Astrocyte (in vitro differentiated cells and primary cell): ENCODE data around the gene DCTD. TPM values are rescaled to one million over a fixed set of nuclear protein-coding genes. Genes with fewer than 3 reads are reported as not detected.

Experiments
- DNase-seq: peaks from one replicate; pipeline ENCODE4 v3.0.0-alpha.2; 2010; ENCODE audit warnings: low read depth
- FAIRE-seq: peaks from 2 replicates; lab custom pipeline; 2011; peaks lifted over from hg19 to GRCh38; lab: Jason Lieb, UNC
- H2AFZ ChIP-seq: 2 replicates; pipeline ENCODE4 v1.6.0; 2012; ENCODE audit warnings: low read depth, low read length, inconsistent platforms
- H3K27ac ChIP-seq: 2 replicates; pipeline ENCODE4 v1.5.1; 2011; ENCODE audit warnings: low read depth, low read length, inconsistent platforms
- H3K27me3 ChIP-seq: 2 replicates; pipeline ENCODE4 v1.6.0; 2011; ENCODE audit warnings: low read length, inconsistent platforms; ENCODE audit not compliant: insufficient read depth
- H3K36me3 ChIP-seq: 2 replicates; pipeline ENCODE4 v1.5.1; 2011; ENCODE audit warnings: low read length, inconsistent platforms; ENCODE audit not compliant: insufficient read depth
- H3K4me1 ChIP-seq: 2 replicates; pipeline ENCODE4 v1.5.1; 2011; ENCODE audit warnings: low read length, inconsistent platforms; ENCODE audit not compliant: insufficient read depth
- H3K4me2 ChIP-seq: 2 replicates; pipeline ENCODE4 v1.6.0; 2012; ENCODE audit warnings: low read length, inconsistent platforms
- H3K4me3 ChIP-seq: 2 replicates; pipeline ENCODE4 v1.5.1; 2011; ENCODE audit warnings: low read depth, mild to moderate bottlenecking, low read length, inconsistent platforms; ENCODE audit not compliant: insufficient read depth
- H3K79me2 ChIP-seq: 2 replicates; pipeline ENCODE4 v1.6.0; 2012; ENCODE audit warnings: mild to moderate bottlenecking, low read length, inconsistent platforms; ENCODE audit not compliant: insufficient read depth
- H3K9ac ChIP-seq: 2 replicates; pipeline ENCODE4 v1.6.0; 2012; ENCODE audit warnings: mild to moderate bottlenecking, low read length, inconsistent platforms
- H3K9me3 ChIP-seq: 2 replicates; pipeline ENCODE4 v1.5.1; 2012; ENCODE audit warnings: low read depth, mild to moderate bottlenecking, low read length, inconsistent platforms; ENCODE audit not compliant: insufficient read depth
- H4K20me1 ChIP-seq: 2 replicates; pipeline ENCODE4 v1.6.0; 2012; ENCODE audit warnings: low read length, inconsistent platforms; ENCODE audit not compliant: insufficient read depth
- H3K27ac Mint-ChIP-seq: one replicate; pipeline ENCODE4 v1.8.0; 2021; ENCODE audit warnings: mild to moderate bottlenecking, mixed read lengths; ENCODE audit not compliant: unreplicated experiment
- H3K27me3 Mint-ChIP-seq: one replicate; pipeline ENCODE4 v1.8.0; 2021; ENCODE audit warnings: low read depth, mixed read lengths; ENCODE audit not compliant: unreplicated experiment
- H3K36me3 Mint-ChIP-seq: one replicate; pipeline ENCODE4 v1.8.0; 2021; ENCODE audit warnings: low read depth, mixed read lengths; ENCODE audit not compliant: unreplicated experiment
- H3K4me1 Mint-ChIP-seq: one replicate; pipeline ENCODE4 v1.8.0; 2021; ENCODE audit warnings: low read depth, mixed read lengths; ENCODE audit not compliant: unreplicated experiment
- H3K4me3 Mint-ChIP-seq: one replicate; pipeline ENCODE4 v1.8.0; 2021; ENCODE audit warnings: mild to moderate bottlenecking, moderate library complexity, mixed read lengths; ENCODE audit not compliant: unreplicated experiment
- H3K9me3 Mint-ChIP-seq: one replicate; pipeline ENCODE4 v1.8.0; 2021; ENCODE audit warnings: mild to moderate bottlenecking, mixed read lengths; ENCODE audit not compliant: unreplicated experiment
- CTCF ChIP-seq: IDR thresholded peaks from 2 replicates; pipeline ENCODE4 v1.5.1; 2011; ENCODE audit warnings: low read depth, mild to moderate bottlenecking, inconsistent platforms, low read length, moderate library complexity; ENCODE audit not compliant: insufficient read depth
- EZH2 ChIP-seq: IDR thresholded peaks from 2 replicates; pipeline ENCODE4 v1.6.1; 2012; ENCODE audit warnings: mild to moderate bottlenecking, low read length, inconsistent platforms; ENCODE audit not compliant: insufficient read depth
- total RNA-seq: library from RNA; stranded (reverse); gene quantifications from 2 replicates; pipeline ENCODE4 v1.2.1, GENCODE V29; 2021

The DCTD gene
- total RNA-seq, 1 donor from 2014 or later: 119 TPM

GRCh38 chr4:182872886-182873285 is 44.3 kb downstream of the DCTD start:
- no peak for FAIRE-seq

GRCh38 chr4:182871616-182872015 is 45.6 kb downstream of the DCTD start:
- no peak for DNase-seq
- Histone ChIP-seq H3K9ac (no peak overlapping the region), H3K4me3 (no peak overlapping the region), H4K20me1 (no peaks in the 10 kb centered on the region), H3K4me1 (no peaks in the 10 kb centered on the region), H3K79me2 (no peaks in the 10 kb centered on the region), H3K4me2 (no peak overlapping the region), H2AFZ (no peak overlapping the region), H3K27ac (no peak overlapping the region), H3K27me3 (no peaks in the 10 kb centered on the region), H3K9me3 (no peaks in the 10 kb centered on the region), H3K36me3 (no peaks in the 10 kb centered on the region)
- FAIRE-seq: no peak
- no peak overlapping the region for H3K4me3 Mint-ChIP-seq
- no peaks in the 10 kb centered on the region for H3K4me1 Mint-ChIP-seq
- TF ChIP-seq CTCF (no peak), EZH2 (no peak)
- H3K27ac Mint-ChIP-seq: no peak overlapping the region
- H3K27me3 Mint-ChIP-seq: peaks cover 5% of the 10 kb centered on the region
- peaks cover 5% of the 10 kb centered on the region for H3K36me3 Mint-ChIP-seq
- H3K9me3 Mint-ChIP-seq: no peaks in the 10 kb centered on the region

More at GRCh38 chr4:182872886-182873285, 44.3 kb downstream of the DCTD start:
- no peaks in the 10 kb centered on the region for H3K79me2 ChIP-seq
- no peaks in the 10 kb centered on the region for H3K4me1 Mint-ChIP-seq
- H3K9me3 ChIP-seq: no peaks in the 10 kb centered on the region
- no peak overlapping the region for H3K27ac ChIP-seq
- no peaks in the 10 kb centered on the region for H4K20me1 ChIP-seq
- H3K9me3 Mint-ChIP-seq: no peaks in the 10 kb centered on the region
- no peak overlapping the region for H3K27ac Mint-ChIP-seq
- no peak overlapping the region for H2AFZ ChIP-seq
- no peak for DNase-seq
- no peaks in the 10 kb centered on the region for H3K4me1 ChIP-seq
- H3K4me3 Mint-ChIP-seq: no peak overlapping the region
- peaks cover 9% of the 10 kb centered on the region for H3K36me3 Mint-ChIP-seq
- H3K4me2 ChIP-seq: no peak overlapping the region
- no peak overlapping the region for H3K9ac ChIP-seq
- peaks cover 5% of the 10 kb centered on the region for H3K27me3 Mint-ChIP-seq
- no peak overlapping the region for H3K4me3 ChIP-seq
- no peaks in the 10 kb centered on the region for H3K27me3 ChIP-seq
- H3K36me3 ChIP-seq: no peaks in the 10 kb centered on the region
- TF ChIP-seq CTCF (no peak), EZH2 (no peak)

GRCh38 chr4:182869697-182870096 is 47.5 kb downstream of the DCTD start:
- no peak for DNase-seq
- H3K4me3 Mint-ChIP-seq: no peak overlapping the region

More at GRCh38 chr4:182869697-182870096, 47.5 kb downstream of the DCTD start:
- Histone ChIP-seq H3K4me2 (no peak overlapping the region), H3K4me3 (no peak overlapping the region), H2AFZ (no peak overlapping the region), H3K27ac (no peak overlapping the region), H3K79me2 (no peaks in the 10 kb centered on the region), H3K9ac (no peak overlapping the region), H3K9me3 (no peaks in the 10 kb centered on the region), H3K4me1 (no peaks in the 10 kb centered on the region), H3K27me3 (no peaks in the 10 kb centered on the region), H4K20me1 (no peaks in the 10 kb centered on the region), H3K36me3 (no peaks in the 10 kb centered on the region)
- Mint-ChIP-seq H3K4me1 (peaks cover 2% of the 10 kb centered on the region), H3K36me3 (peaks cover 3% of the 10 kb centered on the region), H3K9me3 (no peaks in the 10 kb centered on the region), H3K27ac (peak overlapping the region; percentile 36), H3K27me3 (no peaks in the 10 kb centered on the region)
- FAIRE-seq: no peak
- TF ChIP-seq CTCF: no peak
- TF ChIP-seq EZH2: no peak
